SK-N-SH (cell line): ENCODE measurements around the gene KRT33B.

Experiments used
- CHD2 ChIP-seq: fragments of 150-350 bp; IDR thresholded peaks from 2 replicates; pipeline ENCODE4 v1.6.1; 2018; ENCODE audit warnings: low read length; ENCODE audit not compliant: partially characterized antibody
- CTCF ChIP-seq: fragments of 200-600 bp; sonication (generic); IDR thresholded peaks from 2 replicates; pipeline ENCODE4 v1.6.1; 2017; ENCODE audit warnings: antibody characterized with exemption, mild to moderate bottlenecking, moderate library complexity
- JUND ChIP-seq: IDR thresholded peaks from 2 replicates; pipeline ENCODE4 v1.4.0; 2012
- NRF1 ChIP-seq: IDR thresholded peaks from 2 replicates; pipeline ENCODE4 v1.6.1; 2012; ENCODE audit warnings: low read depth, mild to moderate bottlenecking, low read length
- POLR2AphosphoS5 ChIP-seq: IDR thresholded peaks from 2 replicates; pipeline ENCODE4 v1.6.1; 2012; ENCODE audit warnings: low read depth, low read length
- RCOR1 ChIP-seq: fragments of 150-350 bp; IDR thresholded peaks from 2 replicates; pipeline ENCODE4 v1.6.1; 2017; ENCODE audit warnings: antibody characterized with exemption, low read length
- REST ChIP-seq: IDR thresholded peaks from 2 replicates; pipeline ENCODE4 v1.6.1; 2012; ENCODE audit warnings: mild to moderate bottlenecking, low read depth, low read length, moderate library complexity
- RFX5 ChIP-seq: IDR thresholded peaks from 2 replicates; pipeline ENCODE4 v1.6.1; 2012; ENCODE audit warnings: mild to moderate bottlenecking, improper control_type of control experiment, low read length
- RXRA ChIP-seq: IDR thresholded peaks from 2 replicates; pipeline ENCODE4 v1.4.0; 2012; ENCODE audit warnings: low read depth, mild to moderate bottlenecking, borderline replicate concordance
- SIN3A ChIP-seq: IDR thresholded peaks from 2 replicates; pipeline ENCODE4 v1.6.1; 2012; ENCODE audit warnings: low read depth, mild to moderate bottlenecking, low read length, moderate library complexity, borderline replicate concordance
- TAF1 ChIP-seq: IDR thresholded peaks from 2 replicates; pipeline ENCODE4 v1.6.1; 2012; ENCODE audit warnings: low read depth, mild to moderate bottlenecking, low read length, moderate library complexity, borderline replicate concordance
- TF ChIP-seq, protein P1 (sequence below): fragments of 150-350 bp; IDR thresholded peaks from 2 replicates; pipeline ENCODE4 v1.6.1; 2016; ENCODE audit warnings: mild to moderate bottlenecking, low read depth, low read length
- TF ChIP-seq, protein P2 (sequence below): fragments of 150-350 bp; IDR thresholded peaks from 2 replicates; pipeline ENCODE4 v1.6.1; 2017; ENCODE audit warnings: antibody characterized with exemption, low read length, low read depth, borderline replicate concordance

GRCh38 chr17:41328207-41328606 lies 41.4 kb downstream of the KRT33B start:
- TF ChIP-seq NRF1: no peak
- TF ChIP-seq CTCF: no peak
- TF ChIP-seq CHD2: no peak
- TF ChIP-seq RFX5: no peak
- no peak for TF ChIP-seq REST
- TF ChIP-seq JUND: no peak
- no peak for TF ChIP-seq TAF1
- TF ChIP-seq, protein P1, sequence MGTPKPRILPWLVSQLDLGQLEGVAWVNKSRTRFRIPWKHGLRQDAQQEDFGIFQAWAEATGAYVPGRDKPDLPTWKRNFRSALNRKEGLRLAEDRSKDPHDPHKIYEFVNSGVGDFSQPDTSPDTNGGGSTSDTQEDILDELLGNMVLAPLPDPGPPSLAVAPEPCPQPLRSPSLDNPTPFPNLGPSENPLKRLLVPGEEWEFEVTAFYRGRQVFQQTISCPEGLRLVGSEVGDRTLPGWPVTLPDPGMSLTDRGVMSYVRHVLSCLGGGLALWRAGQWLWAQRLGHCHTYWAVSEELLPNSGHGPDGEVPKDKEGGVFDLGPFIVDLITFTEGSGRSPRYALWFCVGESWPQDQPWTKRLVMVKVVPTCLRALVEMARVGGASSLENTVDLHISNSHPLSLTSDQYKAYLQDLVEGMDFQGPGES: no peak
- TF ChIP-seq, protein P2, sequence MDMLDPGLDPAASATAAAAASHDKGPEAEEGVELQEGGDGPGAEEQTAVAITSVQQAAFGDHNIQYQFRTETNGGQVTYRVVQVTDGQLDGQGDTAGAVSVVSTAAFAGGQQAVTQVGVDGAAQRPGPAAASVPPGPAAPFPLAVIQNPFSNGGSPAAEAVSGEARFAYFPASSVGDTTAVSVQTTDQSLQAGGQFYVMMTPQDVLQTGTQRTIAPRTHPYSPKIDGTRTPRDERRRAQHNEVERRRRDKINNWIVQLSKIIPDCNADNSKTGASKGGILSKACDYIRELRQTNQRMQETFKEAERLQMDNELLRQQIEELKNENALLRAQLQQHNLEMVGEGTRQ: no peak
- TF ChIP-seq SIN3A: no peak
- TF ChIP-seq POLR2AphosphoS5: no peak
- TF ChIP-seq RXRA: no peak
- no peak for TF ChIP-seq RCOR1
